Measurements from ENCODE around the gene NCKAP5. TPM values are rescaled to one million over a fixed set of nuclear protein-coding genes. Genes with fewer than 3 reads are reported as not detected.

Gene NCKAP5
- total RNA-seq, 1 experiment from 2014 or later, result not detected

DNA sequence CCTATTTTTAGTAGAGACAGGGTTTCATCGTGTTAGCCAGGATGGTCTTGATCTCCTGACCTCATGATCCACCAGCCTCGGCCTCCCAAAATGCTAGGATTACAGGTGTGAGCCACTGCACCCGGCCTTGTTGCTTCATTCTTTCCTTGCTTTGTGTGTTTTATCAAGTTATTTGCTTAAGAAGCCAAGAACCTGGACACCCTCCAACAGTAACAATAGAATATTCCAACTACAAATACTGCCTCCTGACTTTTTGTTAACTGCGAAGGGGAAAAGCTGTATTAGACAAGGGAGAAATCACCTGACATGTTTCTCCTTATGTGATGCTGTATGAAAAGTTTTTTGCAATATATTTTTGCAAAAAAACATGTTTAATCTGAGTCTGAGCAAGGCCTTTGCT, 297.2 kb downstream of the NCKAP5 start:
- BruUV-seq (replicated peaks), result no TSS peak
- intact Hi-C loops (cut with micrococcal nuclease), result no loop called here
- ChIA-PET CTCF (interaction anchor here (0.6 to 0.7 kb wide), 2 partner anchors 40 to 507 kb away, joined by 3 read pairs; no protein-coding TSS in a partner anchor), POLR2A (no interaction called here)
- no peaks in the 10 kb centered on the region for H3K36me3 Mint-ChIP-seq (ENCODE audit: insufficient read depth, unreplicated experiment)
- TF ChIP-seq, protein P1, sequence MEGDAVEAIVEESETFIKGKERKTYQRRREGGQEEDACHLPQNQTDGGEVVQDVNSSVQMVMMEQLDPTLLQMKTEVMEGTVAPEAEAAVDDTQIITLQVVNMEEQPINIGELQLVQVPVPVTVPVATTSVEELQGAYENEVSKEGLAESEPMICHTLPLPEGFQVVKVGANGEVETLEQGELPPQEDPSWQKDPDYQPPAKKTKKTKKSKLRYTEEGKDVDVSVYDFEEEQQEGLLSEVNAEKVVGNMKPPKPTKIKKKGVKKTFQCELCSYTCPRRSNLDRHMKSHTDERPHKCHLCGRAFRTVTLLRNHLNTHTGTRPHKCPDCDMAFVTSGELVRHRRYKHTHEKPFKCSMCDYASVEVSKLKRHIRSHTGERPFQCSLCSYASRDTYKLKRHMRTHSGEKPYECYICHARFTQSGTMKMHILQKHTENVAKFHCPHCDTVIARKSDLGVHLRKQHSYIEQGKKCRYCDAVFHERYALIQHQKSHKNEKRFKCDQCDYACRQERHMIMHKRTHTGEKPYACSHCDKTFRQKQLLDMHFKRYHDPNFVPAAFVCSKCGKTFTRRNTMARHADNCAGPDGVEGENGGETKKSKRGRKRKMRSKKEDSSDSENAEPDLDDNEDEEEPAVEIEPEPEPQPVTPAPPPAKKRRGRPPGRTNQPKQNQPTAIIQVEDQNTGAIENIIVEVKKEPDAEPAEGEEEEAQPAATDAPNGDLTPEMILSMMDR (IDR thresholded peaks at IDR 0.05; ENCODE audit: unreplicated experiment), result no peak
- H3K27me3 Mint-ChIP-seq (ENCODE audit: insufficient read depth, unreplicated experiment), result no peaks in the 10 kb centered on the region
- H3K4me3 Mint-ChIP-seq (ENCODE audit: unreplicated experiment), result no peak overlapping the region
- DNase-seq (ENCODE audit: unreplicated experiment), result no peak
- H3K27ac Mint-ChIP-seq (ENCODE audit: low read depth, unreplicated experiment), result no peak overlapping the region
- no peaks in the 10 kb centered on the region for H3K9me3 Mint-ChIP-seq (ENCODE audit: unreplicated experiment)
- H3K4me1 Mint-ChIP-seq (ENCODE audit: insufficient read depth, unreplicated experiment), result no peaks in the 10 kb centered on the region

DNA sequence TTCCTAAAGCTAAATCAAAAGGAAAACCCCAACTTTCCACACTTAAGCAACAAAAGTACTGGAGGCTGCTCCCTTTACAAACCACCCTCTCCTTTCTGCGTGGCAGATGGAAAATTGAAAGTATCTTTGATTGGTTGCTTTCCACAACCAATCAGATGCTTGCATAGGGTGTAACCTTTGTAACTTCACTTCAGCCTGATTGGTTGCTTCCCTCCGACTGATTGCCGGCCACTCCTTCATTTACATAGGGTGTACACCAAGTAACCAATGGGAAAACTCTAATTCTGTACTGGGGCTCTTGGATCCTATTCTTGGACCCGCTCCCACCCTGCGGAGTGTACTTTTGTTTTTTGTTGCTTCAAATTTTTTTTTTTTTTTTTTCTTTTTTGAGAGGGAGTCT, 297.7 kb downstream of the NCKAP5 start:
- no peak for DNase-seq (ENCODE audit: unreplicated experiment)
- no peak overlapping the region for H3K4me3 Mint-ChIP-seq (ENCODE audit: unreplicated experiment)
- no TSS peak for BruUV-seq (replicated peaks)
- TF ChIP-seq, protein P1 (IDR thresholded peaks at IDR 0.05; ENCODE audit: unreplicated experiment), result no peak
- ChIA-PET CTCF (interaction anchor here (0.6 to 0.7 kb wide), 2 partner anchors 40 to 508 kb away, joined by 3 read pairs; no protein-coding TSS in a partner anchor), POLR2A (no interaction called here)
- intact Hi-C loops (cut with micrococcal nuclease), result no loop called here
- no peaks in the 10 kb centered on the region for H3K36me3 Mint-ChIP-seq (ENCODE audit: insufficient read depth, unreplicated experiment)
- H3K27me3 Mint-ChIP-seq (ENCODE audit: insufficient read depth, unreplicated experiment), result no peaks in the 10 kb centered on the region
- H3K9me3 Mint-ChIP-seq (ENCODE audit: unreplicated experiment), result no peaks in the 10 kb centered on the region
- H3K4me1 Mint-ChIP-seq (ENCODE audit: insufficient read depth, unreplicated experiment), result no peaks in the 10 kb centered on the region
- H3K27ac Mint-ChIP-seq (ENCODE audit: low read depth, unreplicated experiment), result no peak overlapping the region

DNA sequence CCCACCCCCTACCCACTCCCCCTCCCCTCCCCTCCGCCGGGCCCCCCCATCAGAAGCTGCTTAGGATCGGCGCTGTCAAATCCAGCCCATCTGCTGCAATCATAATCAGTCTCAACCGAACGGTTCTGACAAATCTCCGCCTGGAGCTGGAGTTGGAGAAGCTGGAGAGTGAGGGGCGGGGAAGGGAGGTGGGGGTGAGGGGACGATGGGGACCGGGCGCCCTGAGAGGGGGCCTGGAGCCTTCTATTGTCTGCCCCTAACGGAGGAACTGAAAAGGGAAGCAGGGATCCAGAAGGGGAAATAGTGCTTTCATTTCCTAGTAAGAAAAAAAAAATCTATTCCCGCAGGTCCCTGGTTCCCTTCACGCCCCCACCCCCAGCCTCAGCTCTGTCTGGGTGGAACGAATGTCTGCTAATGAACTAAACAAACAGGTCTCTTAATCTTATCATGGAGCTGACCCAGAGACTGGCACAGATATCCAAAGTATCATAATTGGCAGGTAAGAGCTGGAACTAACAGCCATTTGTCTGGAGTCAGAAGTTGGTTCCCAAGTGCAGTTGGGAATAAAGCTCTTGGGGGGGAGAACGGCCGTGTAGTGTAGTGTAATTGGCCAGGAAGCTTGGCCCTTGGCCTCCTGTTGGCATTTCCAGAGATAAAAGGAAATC, 301.2 kb downstream of the NCKAP5 start:
- Mint-ChIP-seq H3K4me3 (ENCODE audit: unreplicated experiment) (no peak overlapping the region), H3K27me3 (ENCODE audit: insufficient read depth, unreplicated experiment) (no peaks in the 10 kb centered on the region), H3K4me1 (ENCODE audit: insufficient read depth, unreplicated experiment) (no peaks in the 10 kb centered on the region), H3K9me3 (ENCODE audit: unreplicated experiment) (no peaks in the 10 kb centered on the region), H3K36me3 (ENCODE audit: insufficient read depth, unreplicated experiment) (no peaks in the 10 kb centered on the region), H3K27ac (ENCODE audit: low read depth, unreplicated experiment) (no peak overlapping the region)
- ChIA-PET CTCF (interaction anchor here (0.6 to 1.2 kb wide), 4 partner anchors 54 to 515 kb away, joined by 3 to 5 read pairs (median 4); no protein-coding TSS in a partner anchor), POLR2A (no interaction called here)
- no peak for DNase-seq (ENCODE audit: unreplicated experiment)
- no TSS peak for BruUV-seq (replicated peaks)
- intact Hi-C loops (cut with micrococcal nuclease), result no loop called here
- TF ChIP-seq, protein P1 (IDR thresholded peaks at IDR 0.05; ENCODE audit: unreplicated experiment), result no peak

DNA sequence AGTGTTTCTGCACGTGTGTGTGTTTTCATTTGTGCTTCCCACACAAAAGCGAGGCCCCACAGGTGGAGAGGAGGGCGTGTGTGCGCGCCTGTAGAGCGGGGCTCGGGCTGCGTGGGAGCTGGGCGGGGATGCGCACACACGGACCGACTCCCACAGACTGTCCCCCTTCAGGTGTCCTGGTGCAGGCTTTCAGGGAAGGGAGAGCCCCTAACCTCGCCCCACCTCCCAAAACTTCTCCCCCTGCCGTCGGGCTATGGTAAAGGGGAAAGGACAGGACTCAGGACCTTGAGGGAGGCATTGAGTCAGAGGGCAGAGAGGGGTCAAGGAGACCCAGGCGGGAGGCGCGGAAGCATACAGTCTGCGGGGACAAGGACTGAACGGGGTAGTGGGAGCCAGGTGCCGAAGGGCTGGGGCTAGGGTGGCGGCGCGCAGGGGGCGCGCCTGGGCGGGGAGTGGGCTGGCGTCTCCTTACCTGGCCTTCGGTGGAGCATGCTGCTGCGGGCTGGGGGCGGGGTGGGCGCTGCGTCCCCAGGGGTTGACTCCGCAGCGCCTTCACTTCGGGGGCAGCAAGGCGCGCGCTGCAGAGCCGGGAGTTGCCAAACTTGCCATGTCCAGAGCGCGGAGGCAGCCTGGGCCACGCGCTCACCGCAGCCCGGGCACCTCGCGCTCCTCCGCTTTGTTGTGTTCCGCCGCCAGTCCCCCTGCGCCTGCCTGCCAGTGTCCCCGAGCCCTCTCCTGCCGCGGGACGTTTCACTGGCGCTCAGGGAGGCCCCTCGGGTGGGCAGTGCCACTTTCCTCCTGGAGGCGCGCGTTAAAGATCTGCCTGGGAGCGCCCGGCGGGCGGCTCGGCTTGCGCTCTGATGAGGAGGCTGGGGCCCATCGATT, 302.0 kb downstream of the NCKAP5 start:
- intact Hi-C loops (cut with micrococcal nuclease), result no loop called here
- Mint-ChIP-seq H3K27me3 (ENCODE audit: insufficient read depth, unreplicated experiment) (no peaks in the 10 kb centered on the region), H3K9me3 (ENCODE audit: unreplicated experiment) (no peaks in the 10 kb centered on the region), H3K4me1 (ENCODE audit: insufficient read depth, unreplicated experiment) (no peaks in the 10 kb centered on the region), H3K36me3 (ENCODE audit: insufficient read depth, unreplicated experiment) (no peaks in the 10 kb centered on the region), H3K27ac (ENCODE audit: low read depth, unreplicated experiment) (peak overlapping the region; percentile 46), H3K4me3 (ENCODE audit: unreplicated experiment) (no peak overlapping the region)
- DNase-seq (ENCODE audit: unreplicated experiment), result no peak
- ChIA-PET POLR2A (no interaction called here), CTCF (interaction anchor here (1.2 kb wide), 1 partner anchor 295 kb away, joined by 4 read pairs; no protein-coding TSS in a partner anchor)
- TF ChIP-seq, protein P1 (IDR thresholded peaks at IDR 0.05; ENCODE audit: unreplicated experiment), result no peak
- no TSS peak for BruUV-seq (replicated peaks)

Data from MCF 10A (cell line).